Caco-2 (cell line): ENCODE data around the gene TAF1D. TPM values are rescaled to one million over a fixed set of nuclear protein-coding genes. Genes with fewer than 3 reads are reported as not detected.

Experiments used
- BruUV-seq: library from RNA; stranded (reverse); fragments of 400-500 nt; replicated peaks from 2 replicates; lab custom pipeline; 2021; lab: Mats Ljungman, UMichigan
- CTCF ChIA-PET: fragments of 300-600 bp; sonication (Branson Sonifier 250); formaldehyde crosslinking; loops from one replicate; lab custom pipeline; 2022; ENCODE audit warnings: antibody characterized with exemption; lab: Charles Lee
- POLR2A ChIA-PET: fragments of 300-600 bp; sonication (Branson Sonifier 250); formaldehyde crosslinking; loops from one replicate; lab custom pipeline; 2022; ENCODE audit warnings: antibody characterized with exemption; lab: Charles Lee
- DNase-seq, 2 experiments: peaks; one replicate each; pipeline versions ENCODE4 v3.0.0 to v3.0.0-alpha.2; 2020 to 2022
- H3K27me3 ChIP-seq: replicated peaks from 2 replicates; pipeline ENCODE4 v1.6.0; 2011; ENCODE audit warnings: low read length; ENCODE audit not compliant: control insufficient read depth, insufficient read depth
- H3K36me3 ChIP-seq: 2 replicates; pipeline ENCODE4 v1.5.1; 2011; ENCODE audit warnings: low read length; ENCODE audit not compliant: control insufficient read depth, insufficient read depth
- H3K4me1 ChIP-seq: fragments of 250-450 bp; sonication (Bioruptor Pico); 2 replicates; pipeline ENCODE4 v1.5.1; 2020; ENCODE audit warnings: mild to moderate bottlenecking
- H3K4me3 ChIP-seq: 2 replicates; pipeline ENCODE4 v1.5.1; 2011; ENCODE audit warnings: low read depth, mild to moderate bottlenecking, control low read depth, low read length
- H3K9me3 ChIP-seq: fragments of 250-450 bp; sonication (Bioruptor Pico); 2 replicates; pipeline ENCODE4 v1.5.1; 2020; ENCODE audit warnings: mild to moderate bottlenecking, moderate library complexity
- H3K27ac Mint-ChIP-seq: one replicate; pipeline ENCODE4 v1.8.0; 2022; ENCODE audit warnings: mixed read lengths; ENCODE audit not compliant: unreplicated experiment
- H3K27me3 Mint-ChIP-seq: one replicate; pipeline ENCODE4 v1.8.0; 2022; ENCODE audit warnings: mixed read lengths; ENCODE audit not compliant: insufficient read depth, unreplicated experiment
- H3K36me3 Mint-ChIP-seq: one replicate; pipeline ENCODE4 v1.8.0; 2022; ENCODE audit warnings: mild to moderate bottlenecking, mixed read lengths; ENCODE audit not compliant: insufficient read depth, unreplicated experiment
- H3K4me1 Mint-ChIP-seq: one replicate; pipeline ENCODE4 v1.8.0; 2022; ENCODE audit warnings: low read depth, mixed read lengths; ENCODE audit not compliant: unreplicated experiment
- H3K4me3 Mint-ChIP-seq: one replicate; pipeline ENCODE4 v1.8.0; 2022; ENCODE audit warnings: mild to moderate bottlenecking, moderate library complexity, mixed read lengths; ENCODE audit not compliant: unreplicated experiment
- H3K9me3 Mint-ChIP-seq: one replicate; pipeline ENCODE4 v1.8.0; 2022; ENCODE audit warnings: mixed read lengths; ENCODE audit not compliant: unreplicated experiment
- intact Hi-C: fragments of 100-400 bp; cut with micrococcal nuclease; formaldehyde crosslinking; loops from one replicate; pipeline ENCODE4 v1.10.0; 2022; ENCODE audit not compliant: unreplicated experiment
- microRNA-seq: library from miRNA; unstranded; fragments of <30 nt; microRNA quantifications from one replicate; pipeline ENCODE4 v1.2.0, GENCODE V29; 2022
- total RNA-seq: library from RNA; stranded (reverse); gene quantifications from 2 replicates; pipeline ENCODE4 v1.2.3, GENCODE V29; 2022
- TF ChIP-seq, protein P1 (sequence below), 2 experiments: fragments of 200-600 bp in 1 of 2; IDR thresholded peaks; 1 replicate in 1 of 2; 2 replicates in 1 of 2; pipeline versions ENCODE4 v1.5.1 to v1.8.0; 2011 to 2022; ENCODE audit warnings: antibody characterized with exemption in 1 of 2, control low read depth in 1 of 2, inconsistent platforms in 1 of 2, low read depth in 1 of 2, low read length in 1 of 2, mild to moderate bottlenecking in 1 of 2, moderate library complexity in 1 of 2; ENCODE audit not compliant: insufficient read depth in 1 of 2, severe bottlenecking in 1 of 2, unreplicated experiment in 1 of 2

Gene TAF1D
- total RNA-seq, 1 experiment from 2014 or later, result 354 TPM

GRCh38 chr11:93689240-93689639, 52.1 kb downstream of the TAF1D start:
- no TSS peak for BruUV-seq
- H3K27me3 ChIP-seq, result no peaks in the 10 kb centered on the region
- ChIA-PET POLR2A (no interaction called here), CTCF (no interaction called here)
- H3K36me3 ChIP-seq, result peaks cover 14% of the 10 kb centered on the region
- H3K9me3 ChIP-seq, result no peaks in the 10 kb centered on the region
- TF ChIP-seq, protein P1, sequence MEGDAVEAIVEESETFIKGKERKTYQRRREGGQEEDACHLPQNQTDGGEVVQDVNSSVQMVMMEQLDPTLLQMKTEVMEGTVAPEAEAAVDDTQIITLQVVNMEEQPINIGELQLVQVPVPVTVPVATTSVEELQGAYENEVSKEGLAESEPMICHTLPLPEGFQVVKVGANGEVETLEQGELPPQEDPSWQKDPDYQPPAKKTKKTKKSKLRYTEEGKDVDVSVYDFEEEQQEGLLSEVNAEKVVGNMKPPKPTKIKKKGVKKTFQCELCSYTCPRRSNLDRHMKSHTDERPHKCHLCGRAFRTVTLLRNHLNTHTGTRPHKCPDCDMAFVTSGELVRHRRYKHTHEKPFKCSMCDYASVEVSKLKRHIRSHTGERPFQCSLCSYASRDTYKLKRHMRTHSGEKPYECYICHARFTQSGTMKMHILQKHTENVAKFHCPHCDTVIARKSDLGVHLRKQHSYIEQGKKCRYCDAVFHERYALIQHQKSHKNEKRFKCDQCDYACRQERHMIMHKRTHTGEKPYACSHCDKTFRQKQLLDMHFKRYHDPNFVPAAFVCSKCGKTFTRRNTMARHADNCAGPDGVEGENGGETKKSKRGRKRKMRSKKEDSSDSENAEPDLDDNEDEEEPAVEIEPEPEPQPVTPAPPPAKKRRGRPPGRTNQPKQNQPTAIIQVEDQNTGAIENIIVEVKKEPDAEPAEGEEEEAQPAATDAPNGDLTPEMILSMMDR (IDR thresholded peaks at IDR 0.05; ENCODE audit: insufficient read depth in 1 of 2, low read depth in 1 of 2, low read length in 1 of 2, severe bottlenecking in 1 of 2, unreplicated experiment in 1 of 2), result no peak
- intact Hi-C loops, result no loop called here
- no peak overlapping the region for H3K4me3 ChIP-seq
- H3K4me3 Mint-ChIP-seq, result no peak overlapping the region
- H3K4me1 Mint-ChIP-seq, result no peaks in the 10 kb centered on the region
- H3K27me3 Mint-ChIP-seq, result no peaks in the 10 kb centered on the region
- H3K36me3 Mint-ChIP-seq, result peaks cover 73% of the 10 kb centered on the region
- no peak for DNase-seq
- H3K9me3 Mint-ChIP-seq, result no peaks in the 10 kb centered on the region
- no peaks in the 10 kb centered on the region; the same call in 1 of the 2 replicates for H3K4me1 ChIP-seq
- no peak overlapping the region for H3K27ac Mint-ChIP-seq

GRCh38 chr11:93686812-93687211, 54.5 kb downstream of the TAF1D start:
- Histone ChIP-seq H3K4me1 (no peaks in the 10 kb centered on the region; the same call in 1 of the 2 replicates), H3K27me3 (no peaks in the 10 kb centered on the region), H3K36me3 (peaks cover 14% of the 10 kb centered on the region), H3K4me3 (no peak overlapping the region), H3K9me3 (no peaks in the 10 kb centered on the region)
- peaks cover 77% of the 10 kb centered on the region for H3K36me3 Mint-ChIP-seq
- H3K4me1 Mint-ChIP-seq, result no peaks in the 10 kb centered on the region
- intact Hi-C loops, result no loop called here
- BruUV-seq, result no TSS peak
- no peaks in the 10 kb centered on the region for H3K27me3 Mint-ChIP-seq
- CTCF ChIA-PET, result no interaction called here
- no peak overlapping the region for H3K27ac Mint-ChIP-seq
- no peak for DNase-seq
- POLR2A ChIA-PET, result no interaction called here
- H3K9me3 Mint-ChIP-seq, result no peaks in the 10 kb centered on the region
- no peak overlapping the region for H3K4me3 Mint-ChIP-seq
- TF ChIP-seq, protein P1 (IDR thresholded peaks at IDR 0.05; ENCODE audit: insufficient read depth in 1 of 2, low read depth in 1 of 2, low read length in 1 of 2, severe bottlenecking in 1 of 2, unreplicated experiment in 1 of 2), result no peak

DNA sequence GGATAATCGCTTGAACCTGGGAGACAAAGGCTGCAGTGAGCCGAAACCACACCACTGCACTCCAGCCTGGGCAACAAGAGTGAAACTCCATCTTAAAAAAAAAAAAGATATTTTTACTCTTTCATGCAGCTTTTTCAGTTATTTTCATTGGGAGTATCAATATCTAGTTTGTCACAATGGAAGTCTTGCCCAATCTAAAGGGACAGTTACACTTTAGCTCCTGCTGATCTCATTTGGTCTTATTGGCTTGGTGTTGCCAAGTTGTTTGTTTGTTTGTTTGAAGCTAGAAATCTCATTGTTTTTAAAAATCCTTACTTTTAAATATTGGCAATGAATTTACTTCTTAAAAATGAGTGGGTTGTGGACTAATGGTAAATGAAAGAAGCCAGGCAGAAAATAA, 55.1 kb downstream of the TAF1D start:
- DNase-seq, result no peak
- Histone ChIP-seq H3K27me3 (no peaks in the 10 kb centered on the region), H3K4me3 (no peak overlapping the region), H3K36me3 (peaks cover 14% of the 10 kb centered on the region), H3K4me1 (no peaks in the 10 kb centered on the region; the same call in 1 of the 2 replicates), H3K9me3 (no peaks in the 10 kb centered on the region)
- H3K9me3 Mint-ChIP-seq, result no peaks in the 10 kb centered on the region
- no peaks in the 10 kb centered on the region for H3K27me3 Mint-ChIP-seq
- H3K36me3 Mint-ChIP-seq, result peaks cover 79% of the 10 kb centered on the region
- TF ChIP-seq, protein P1 (IDR thresholded peaks at IDR 0.05; ENCODE audit: insufficient read depth in 1 of 2, low read depth in 1 of 2, low read length in 1 of 2, severe bottlenecking in 1 of 2, unreplicated experiment in 1 of 2), result no peak
- no peaks in the 10 kb centered on the region for H3K4me1 Mint-ChIP-seq
- no TSS peak for BruUV-seq
- intact Hi-C loops, result no loop called here
- ChIA-PET CTCF (no interaction called here), POLR2A (no interaction called here)
- no peak overlapping the region for H3K27ac Mint-ChIP-seq
- H3K4me3 Mint-ChIP-seq, result no peak overlapping the region

Small RNA genes within 50 kb of the gene (microRNA-seq; reads per million reads assigned to microRNA genes)
- gene MIR1304, result 37.3 reads per million, percentile 63 among the genes with 10 or more reads in this experiment

Other genes starting within 250 kb of the TAF1D start
- gene SMCO4, start 198.1 kb downstream of the TAF1D start, total RNA-seq, result 45.6 and 46.3 TPM in 2 replicates
- gene CEP295, start 79.8 kb downstream of the TAF1D start, total RNA-seq, result 36.3 and 37.2 TPM in 2 replicates
- 20.7 and 21.5 TPM in 2 replicates for gene C11orf54, start 177 bp upstream of the TAF1D start, total RNA-seq
- 54.0 and 63.5 TPM in 2 replicates for gene MED17, start 42.8 kb upstream of the TAF1D start, total RNA-seq
- gene VSTM5, start 109.1 kb upstream of the TAF1D start, total RNA-seq, result 0.74 and 1.5 TPM in 2 replicates